Activated CD4-positive, alpha-beta T cell treated with anti-CD3 and anti-CD28 coated beads for 24 hours (primary cell): ENCODE measurements around the gene ALLC.

Experiments used
- DNase-seq, 2 donors: peaks; one replicate each; pipeline ENCODE4 v3.0.0-alpha.2; 2020; ENCODE audit warnings: low read depth in 2 of 2

ALLC gene

DNA sequence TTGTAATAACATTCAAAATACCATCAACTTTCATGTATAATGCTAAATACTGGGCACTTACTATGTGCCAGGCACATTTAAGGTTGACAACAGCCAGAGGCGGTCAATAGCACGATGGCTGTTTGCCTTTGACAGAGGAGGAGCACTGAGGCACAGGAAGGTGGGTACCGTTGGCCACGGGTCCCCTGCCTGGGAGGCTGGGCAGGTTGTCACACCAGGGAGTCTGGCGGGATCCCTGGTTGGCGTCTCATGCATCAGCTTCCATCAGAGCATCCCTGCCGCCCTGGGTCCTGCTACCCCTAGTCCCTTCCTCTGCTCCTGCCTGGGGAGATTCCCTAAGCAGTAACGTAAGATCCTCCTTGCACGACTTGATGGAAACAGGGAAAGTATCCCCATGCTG lies 19.4 kb downstream of the ALLC start:
- no peak for DNase-seq

DNA sequence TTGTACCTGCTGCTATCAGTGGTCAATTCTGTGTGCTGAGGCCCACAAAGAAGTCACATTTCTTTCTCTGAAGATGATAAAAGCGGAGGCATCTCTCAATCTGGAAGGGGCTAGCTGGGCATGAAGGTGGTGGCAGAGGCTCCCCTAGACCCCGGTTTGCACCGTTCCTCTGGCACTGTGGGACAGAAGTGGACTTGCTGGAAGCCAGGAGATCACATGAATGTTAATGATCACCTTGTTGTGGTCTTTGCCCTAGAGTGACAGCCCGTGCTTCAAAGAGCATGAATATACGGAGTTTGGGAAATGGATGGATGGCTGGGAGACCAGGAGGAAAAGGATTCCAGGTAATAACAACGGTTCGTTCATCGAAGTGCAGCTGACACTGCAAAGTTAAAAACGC lies 20.2 kb downstream of the ALLC start:
- no peak for DNase-seq

DNA sequence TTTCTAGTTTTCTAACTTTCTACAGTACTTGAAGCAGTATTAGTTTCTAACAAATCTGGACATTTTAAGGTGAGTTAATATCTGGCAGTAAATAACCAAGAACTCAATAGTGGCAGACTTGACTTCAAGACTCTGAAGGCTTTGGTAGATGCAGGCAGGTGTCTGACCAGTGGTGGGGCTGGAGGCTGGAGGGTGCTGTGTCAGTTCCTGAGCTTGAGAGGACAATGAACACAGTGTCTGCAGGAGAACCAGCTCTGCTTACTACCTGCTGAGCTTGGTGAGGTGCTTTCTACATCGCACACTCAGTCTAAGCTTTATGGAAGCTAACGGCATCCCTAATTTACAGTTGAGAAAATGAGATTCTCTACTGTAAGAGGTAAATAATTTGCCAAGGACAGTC lies 21.2 kb downstream of the ALLC start:
- DNase-seq: no peak

DNA sequence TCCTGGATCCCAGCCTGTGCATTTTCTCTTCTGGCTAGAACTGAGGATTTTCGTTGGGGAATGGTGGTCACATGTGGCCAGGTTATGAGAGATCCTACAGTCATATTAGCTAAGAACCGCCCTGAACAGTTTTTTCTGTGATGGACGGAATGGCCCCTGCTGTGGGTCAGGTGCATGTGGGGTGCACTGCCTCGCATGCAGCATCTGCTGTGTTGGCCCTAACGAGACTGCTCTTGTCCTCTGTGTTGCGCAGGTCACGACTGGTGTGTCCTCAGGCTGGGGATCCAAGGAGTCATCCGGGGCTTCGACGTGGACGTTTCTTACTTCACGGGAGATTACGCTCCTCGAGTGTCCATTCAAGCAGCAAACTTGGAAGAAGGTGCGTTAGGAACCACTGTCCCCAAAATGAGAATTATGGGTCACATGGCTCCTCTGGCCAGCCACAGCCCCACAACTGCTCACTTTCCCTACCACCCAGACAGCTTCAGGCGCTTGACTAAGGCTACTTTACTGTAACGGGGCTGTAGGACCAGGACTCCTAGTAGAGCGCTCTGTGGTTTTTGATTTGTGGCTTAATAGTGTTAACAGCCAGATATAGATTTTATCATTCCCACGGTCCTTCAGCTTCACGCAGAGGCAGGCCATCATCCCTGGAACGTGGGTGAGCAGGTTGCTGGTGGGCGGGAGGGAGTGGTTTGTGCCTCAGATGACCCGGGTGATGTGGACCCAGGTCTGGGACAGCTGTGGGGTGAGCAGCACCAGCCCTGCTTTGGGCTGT lies 21.8 kb downstream of the ALLC start:
- no peak for DNase-seq

DNA sequence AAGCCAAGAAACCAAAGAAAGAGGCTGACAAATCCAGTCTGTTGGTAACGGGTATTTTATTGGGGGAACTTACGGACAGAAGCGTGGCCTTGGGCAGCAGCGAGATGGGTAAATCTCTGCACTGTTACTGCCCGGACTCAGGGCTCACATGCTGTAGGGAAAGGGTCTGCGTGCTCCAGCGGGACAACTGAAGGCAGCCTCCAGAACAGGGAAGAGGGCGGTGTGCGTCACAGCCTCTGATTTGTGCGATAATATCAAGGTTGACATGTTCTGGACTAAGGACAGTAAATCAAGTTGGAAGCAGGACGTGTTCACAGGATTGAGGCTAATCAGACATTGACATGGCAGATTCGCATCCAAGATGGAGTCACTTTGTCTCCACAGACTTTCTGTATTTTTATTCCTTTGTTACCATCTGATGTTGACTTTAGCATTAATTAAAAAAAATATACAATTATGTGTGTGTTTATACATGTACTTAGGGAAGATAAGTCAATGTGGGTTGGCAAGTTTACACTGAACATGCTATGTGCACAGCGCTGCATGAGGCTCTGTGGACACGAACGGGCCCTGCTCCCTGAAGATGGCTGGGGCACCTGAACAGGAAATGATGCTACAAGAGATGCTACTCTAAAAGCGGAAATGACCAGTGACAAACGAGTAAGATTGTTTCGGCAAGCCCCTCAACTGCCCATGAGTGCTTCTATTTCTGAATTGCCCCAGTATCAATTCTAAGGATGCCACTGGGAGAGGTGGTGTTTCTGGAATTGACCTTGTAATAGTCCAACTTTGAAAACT lies 22.7 kb downstream of the ALLC start:
- DNase-seq: no peak

DNA sequence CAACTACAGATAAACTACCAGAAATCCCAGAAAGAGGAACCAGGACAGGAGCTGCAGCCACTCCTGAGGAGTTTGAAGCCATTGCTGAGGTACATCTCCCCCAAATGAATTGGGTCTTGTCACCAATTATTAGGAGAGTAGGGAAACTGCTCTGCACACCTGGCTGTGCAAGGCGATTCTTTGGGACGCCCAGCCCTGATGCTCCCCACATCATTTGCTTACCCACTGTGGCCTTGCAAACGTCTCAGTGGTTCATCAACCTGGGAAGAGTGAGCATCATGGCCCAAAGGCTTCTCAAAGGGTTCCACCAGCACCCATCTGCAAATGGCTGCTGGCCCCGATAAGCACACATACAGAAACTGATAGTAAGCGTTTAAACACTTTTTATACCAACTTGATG lies 23.6 kb downstream of the ALLC start:
- DNase-seq: no peak

DNA sequence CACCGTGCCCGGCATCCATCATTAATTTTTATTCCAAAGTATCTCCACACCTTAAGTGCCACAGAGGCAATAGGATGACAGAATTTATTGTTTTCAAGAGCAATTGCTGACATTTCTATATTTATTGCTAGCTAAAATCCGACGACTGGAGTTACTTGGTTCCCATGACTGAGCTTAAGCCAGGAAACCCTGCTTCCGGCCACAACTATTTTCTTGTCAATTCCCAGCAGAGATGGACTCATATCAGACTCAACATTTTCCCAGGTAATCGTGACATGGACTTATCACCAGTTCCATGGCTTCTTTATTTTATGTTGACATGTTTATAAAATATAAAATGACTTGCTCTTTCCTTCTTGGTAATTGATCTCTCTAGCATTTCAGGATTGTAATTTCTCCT lies 24.8 kb downstream of the ALLC start:
- no peak for DNase-seq

DNA sequence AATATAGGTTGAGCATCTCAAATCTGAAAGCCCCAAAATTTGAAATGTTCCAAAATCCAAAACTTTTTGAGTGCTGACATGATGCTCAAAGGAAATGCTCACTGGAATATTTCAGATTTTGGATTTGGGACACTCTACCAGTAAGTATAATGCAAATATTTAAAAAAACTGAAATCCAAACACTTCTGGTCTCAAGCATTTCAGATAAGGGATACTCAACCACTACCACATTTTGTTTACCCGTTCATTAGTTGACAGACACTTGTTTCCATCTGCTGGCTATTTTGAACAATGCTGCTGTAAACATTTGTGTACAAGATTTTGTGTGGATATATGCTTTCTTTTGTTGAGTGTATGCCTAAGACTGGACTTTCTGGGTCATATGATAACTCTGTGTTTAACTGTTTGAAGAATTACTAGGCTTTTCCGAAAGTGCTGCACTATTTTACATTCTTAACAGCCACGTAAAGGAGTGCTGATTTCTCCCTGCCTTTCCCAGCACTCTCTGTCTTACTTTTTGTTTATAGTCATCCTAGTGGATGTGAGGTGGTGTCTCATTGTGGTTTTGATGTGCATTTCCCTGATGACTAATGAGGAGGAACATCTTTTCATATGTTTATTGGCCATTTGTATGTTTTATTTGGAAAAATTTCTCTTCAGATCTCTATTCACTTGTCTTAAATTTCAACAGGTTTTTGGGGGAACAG lies 25.9 kb downstream of the ALLC start:
- DNase-seq: no peak

DNA sequence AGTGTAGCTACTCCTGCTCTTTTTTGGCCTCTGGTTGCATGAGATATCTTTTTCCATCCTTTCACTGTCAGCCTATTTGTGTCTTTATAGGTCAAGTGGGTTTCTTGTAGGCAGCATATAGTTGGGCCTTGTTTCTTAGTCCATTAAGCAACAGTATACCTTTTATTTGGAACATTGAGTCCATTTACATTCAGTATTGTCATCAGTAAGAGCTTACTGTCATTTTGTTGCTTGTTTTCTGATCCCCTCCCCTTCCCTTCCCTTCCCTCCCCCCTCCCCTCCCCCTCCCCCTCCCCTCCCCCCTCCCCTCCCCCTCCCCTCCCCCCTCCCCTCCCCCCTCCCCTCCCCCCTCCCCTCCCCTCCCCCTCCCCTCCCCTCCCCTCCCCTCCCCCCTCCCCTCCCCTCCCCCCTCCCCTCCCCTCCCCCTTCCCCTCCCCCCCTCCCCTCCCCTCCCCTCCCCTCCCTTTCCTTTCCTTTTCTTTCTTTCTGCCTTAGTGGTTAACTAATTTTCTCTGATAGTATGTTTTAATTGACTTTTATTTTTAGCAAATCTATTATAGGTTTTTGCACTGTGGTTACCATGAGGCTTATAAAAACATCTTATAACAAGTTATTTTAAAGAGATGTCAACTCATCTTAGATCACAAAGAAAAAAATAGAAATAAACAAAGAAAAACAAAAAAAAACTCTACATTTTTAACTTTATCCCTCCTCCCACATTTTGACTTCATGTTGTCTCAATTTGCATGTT lies 32.2 kb downstream of the ALLC start:
- no peak for DNase-seq

DNA sequence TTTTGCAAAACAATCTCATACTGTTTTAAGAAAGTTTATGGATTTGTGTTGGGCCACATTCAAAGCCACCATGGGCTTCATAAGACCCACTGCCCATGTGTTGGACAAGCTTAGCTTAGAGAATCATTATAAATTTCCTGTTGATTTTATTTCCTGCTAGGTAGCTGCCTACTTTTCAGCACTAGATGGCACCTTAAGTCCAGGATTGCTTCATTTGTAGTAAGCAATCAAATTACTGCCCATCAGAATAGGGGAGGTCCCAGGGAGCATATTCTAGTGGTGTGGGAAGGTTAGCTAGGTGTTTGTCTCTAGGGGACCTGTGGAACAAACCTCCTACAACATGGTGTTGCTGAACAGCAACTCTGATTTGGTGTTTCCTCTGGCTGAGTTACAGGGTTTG lies 34.4 kb downstream of the ALLC start:
- no peak for DNase-seq

DNA sequence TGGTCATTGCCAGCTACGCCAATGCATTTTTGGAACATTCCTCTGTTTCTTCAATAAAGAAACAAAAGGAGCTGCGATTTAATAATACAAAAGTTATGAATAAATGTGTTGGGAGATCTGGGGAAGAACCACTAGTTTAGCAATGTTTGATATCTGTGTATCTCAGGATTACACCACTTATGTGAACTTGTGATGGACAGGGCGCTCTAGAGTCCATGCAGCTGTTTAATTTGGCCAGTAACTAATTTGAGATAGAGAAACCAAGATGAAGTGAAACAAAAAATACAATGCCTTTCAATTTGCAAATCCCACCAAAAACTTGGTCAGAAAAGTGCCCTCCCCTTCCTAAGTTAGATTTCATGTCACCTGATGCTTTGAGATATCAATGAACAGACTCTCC lies 38.5 kb downstream of the ALLC start:
- no peak for DNase-seq

DNA sequence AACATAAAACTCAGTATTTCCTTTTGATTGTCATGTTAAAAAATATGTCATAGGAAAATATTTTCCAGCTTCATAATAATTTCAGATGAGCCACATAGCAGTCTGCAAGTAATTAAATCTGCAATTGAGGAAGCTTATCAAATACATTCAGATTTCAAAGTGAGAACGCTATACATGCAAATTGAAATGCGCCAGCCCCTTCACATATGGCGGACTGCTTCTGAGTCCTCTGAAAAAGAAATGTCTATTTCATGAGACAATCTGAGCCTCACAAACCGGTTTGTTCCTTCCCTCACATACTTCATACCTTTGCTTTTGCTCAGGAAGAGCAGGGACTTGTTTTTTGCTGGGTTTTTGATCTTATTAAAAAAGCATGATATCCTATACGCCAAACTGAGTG lies 43.1 kb downstream of the ALLC start:
- DNase-seq: no peak

DNA sequence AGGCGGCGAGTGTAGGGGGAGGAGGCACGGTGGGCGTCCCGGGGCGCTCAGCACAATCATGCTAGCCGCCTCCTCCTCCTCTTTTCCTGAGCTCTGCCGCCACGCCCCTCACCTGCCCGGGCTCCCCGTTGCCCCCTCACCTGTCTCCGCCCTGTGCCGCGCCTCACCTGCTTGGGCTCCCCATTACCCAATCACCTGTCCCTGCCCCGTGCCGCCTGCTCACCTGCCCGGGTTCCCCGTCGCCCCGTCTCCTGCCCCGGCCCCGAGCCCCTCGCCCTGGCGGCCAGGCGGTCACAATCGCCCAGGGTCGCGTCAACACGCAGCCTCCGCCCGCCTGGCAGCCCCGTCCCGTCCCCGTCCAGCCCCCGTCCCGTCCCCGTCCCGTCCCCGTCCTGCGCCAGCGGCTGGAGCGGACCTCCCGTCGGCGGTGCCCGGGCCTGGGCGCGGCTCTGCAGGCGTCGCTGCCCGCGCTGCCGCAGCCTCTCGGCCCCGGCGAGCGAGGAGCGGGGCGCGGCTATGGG lies 45.3 kb downstream of the ALLC start, which contains the start of gene DCDC2C:
TSS of gene DCDC2C (plus strand) at position 340 of the 521 bp plus-strand sequence. CDS start at position 517, 177 bp downstream.
- no peak for DNase-seq

DNA sequence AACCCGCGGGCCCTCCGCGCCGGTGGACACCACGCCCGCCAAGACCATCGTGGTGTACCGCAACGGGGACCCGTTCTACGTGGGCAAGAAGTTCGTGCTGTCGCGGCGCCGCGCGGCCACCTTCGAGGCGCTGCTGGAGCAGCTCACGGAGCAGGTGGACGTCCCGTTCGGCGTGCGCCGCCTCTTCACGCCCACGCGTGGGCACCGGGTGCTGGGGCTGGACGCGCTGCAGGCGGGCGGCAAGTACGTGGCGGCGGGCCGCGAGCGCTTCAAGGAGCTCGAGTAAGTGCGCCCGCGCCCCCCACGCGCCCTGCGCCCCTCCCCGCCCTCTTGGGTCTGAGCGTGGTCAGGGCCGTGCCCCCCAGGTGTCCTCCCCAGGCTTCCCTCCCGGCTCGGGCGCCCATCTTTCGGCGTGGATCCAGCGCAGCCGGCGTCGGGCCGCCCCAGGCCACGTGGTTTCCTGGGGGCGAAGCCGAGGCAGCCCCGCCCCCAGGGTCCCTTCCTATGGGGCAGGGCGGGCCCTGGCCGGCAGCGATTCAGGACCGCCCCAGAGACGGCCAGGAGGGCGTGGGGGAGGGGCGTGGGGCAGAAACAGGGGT lies 45.9 kb downstream of the ALLC start:
- DNase-seq: no peak

DNA sequence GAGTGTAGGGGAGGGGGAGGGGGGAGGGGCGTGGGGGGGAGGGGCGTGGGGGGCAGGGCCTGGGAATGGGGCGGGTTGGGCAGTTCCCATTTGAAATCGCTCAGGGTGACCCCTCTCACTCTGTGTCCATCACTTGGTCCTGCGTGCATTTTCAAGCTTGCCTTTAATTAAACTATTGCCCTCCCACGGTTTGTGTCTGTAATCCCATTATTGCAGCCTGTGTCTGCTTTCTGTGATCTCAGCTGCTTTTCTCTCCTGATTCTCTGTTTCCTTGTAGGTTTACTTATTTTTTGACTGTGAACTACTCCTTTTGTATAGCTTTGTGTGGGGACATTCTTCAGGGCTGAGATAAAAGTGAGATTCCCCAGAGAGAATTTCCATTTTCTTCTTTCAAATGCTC lies 46.7 kb downstream of the ALLC start:
- DNase-seq: no peak

DNA sequence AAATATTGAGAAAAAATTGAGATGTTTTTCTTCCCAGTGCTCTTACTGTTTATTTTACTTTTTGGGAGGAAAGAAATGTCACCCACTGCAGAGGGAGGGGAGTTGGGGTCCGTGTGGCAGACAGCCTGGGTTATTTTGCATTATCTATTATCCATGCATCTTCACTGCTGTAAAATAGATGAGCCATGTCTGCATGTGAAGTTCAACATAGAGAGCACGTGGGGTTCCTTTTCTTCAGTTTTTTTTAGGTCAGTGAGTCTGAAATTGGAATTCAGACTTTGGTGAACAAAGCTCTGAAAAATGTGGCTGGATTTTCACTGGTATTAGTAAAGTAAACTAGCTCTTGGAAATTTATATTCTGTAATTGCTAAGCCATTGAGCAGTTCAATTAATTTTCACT lies 47.8 kb downstream of the ALLC start:
- DNase-seq: no peak

DNA sequence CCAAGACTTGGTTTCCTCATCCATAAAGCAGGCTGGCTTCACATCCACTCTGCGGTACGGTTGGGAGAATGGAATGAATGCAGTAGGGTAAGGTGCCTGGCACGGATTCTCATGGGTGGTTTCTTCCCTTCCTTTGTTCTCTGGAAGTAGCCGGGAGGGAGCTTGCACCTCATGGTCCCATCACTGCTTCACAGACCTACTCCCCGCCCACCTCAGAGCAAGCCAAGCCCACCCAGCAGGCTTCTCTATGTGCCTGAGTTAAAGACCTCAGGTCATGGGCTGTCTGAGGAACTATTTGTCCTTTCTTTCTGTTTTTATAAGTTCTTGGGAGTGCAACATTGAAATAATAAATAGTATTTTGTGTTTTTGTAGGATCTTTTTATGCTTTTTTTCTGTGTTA lies 48.9 kb downstream of the ALLC start:
- no peak for DNase-seq

DNA sequence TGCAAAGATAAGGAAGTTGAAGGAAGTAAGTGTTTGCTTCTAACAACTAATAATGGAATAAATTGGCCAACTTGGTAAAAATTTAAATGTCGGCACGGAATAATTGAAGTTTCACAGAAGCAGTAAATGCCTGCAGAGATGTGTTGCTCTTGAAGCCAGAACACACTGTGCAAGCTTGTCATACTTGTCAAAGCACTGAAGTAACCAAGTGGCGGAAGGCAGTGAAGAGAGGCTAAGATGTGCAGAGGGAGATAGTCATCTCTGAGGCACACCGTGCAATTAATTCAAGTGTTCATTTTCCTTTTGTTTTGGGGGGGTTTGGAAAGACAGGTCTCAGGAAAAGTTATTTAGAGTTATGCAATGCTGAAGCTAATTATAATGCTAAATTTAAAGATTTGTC lies 50.6 kb downstream of the ALLC start:
- DNase-seq: no peak

DNA sequence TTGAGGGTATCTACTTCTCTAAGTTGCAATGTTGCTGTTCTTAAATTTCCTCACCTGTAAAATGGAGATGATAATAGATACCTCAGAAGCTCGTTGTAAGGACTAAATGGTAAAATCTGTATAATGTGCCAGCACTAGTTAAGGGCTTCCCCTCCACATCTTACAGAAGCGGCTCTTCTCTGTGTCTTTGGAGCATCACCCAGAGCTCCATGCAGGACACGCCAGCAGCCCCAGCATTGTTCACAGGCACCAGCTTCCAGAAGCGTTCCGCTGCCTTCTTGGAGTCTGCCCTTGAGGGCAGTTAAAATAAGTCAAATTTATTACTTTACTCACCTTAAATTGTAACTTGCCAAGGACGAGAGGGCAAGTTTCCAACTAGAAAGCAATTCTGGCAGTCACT lies 51.2 kb downstream of the ALLC start:
- DNase-seq: no peak

DNA sequence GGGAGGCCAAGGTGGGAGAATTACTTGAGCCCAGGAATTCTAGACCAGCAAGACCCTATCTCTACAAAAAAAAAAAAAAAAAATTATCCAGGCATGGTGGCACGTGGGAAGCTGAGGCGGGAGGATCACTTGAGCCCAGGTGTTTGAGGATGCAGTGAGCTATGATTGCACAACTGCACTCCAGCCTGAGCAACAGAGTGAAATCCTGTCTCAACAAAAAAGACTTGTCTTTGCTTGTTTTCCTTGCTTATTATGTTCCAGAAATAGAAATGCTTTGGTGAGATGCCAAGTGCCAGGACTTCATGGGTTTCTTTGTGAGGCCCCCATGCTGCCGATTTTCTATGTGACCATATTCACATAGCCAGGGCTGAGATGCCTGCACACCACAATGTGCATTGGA lies 54.4 kb downstream of the ALLC start:
- DNase-seq: no peak

DNA sequence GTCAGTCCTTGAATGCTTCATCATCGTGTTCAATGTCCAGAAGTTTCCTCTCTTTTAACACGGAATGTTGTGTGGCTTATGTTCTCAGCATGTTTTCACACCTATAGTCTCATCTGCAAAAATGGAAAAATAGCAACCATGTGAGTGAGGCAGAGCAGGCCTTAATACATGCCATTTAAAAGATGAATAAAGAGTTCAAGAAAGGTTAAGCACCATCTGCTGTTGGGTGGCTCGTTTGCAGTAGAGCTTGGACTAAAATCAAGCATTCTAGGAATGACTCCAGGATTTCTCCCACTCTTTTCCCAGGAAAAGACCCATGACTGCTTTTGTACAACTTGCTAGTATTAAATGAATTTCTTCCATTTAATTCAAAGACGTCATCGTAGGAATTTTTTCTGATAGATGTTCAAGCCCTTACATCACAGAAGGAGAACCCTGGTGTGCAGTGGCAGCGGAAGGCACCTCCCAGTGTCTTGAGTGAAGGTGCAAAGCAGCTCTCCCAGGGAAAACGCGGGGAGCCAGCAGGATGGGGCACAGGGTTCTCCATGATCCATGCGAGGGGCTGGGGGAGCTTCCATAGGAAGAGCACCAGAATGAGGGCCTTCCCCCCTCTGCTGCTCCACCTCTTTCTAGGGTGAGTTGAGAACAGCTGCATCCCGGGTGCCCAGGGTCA lies 55.0 kb downstream of the ALLC start:
- DNase-seq: no peak
